SJCRH30 (cell line): Measurements from ENCODE around the gene TOM1L2. TPM values are rescaled to one million over a fixed set of nuclear protein-coding genes. Genes with fewer than 3 reads are reported as not detected.
"Not testable (repeated sequence)": the region's sequence is repeated elsewhere in the genome, so short reads cannot be mapped to it uniquely, and the experiment has no call there.

Experiments
- DNase-seq, 2 experiments: peaks; one replicate each; pipeline ENCODE4 v3.0.0-alpha.2; 2015 to 2020
- H3K27ac ChIP-seq: fragments of 250-450 bp; sonication (Bioruptor Pico); 2 replicates; pipeline ENCODE4 v1.5.1; 2020; ENCODE audit warnings: mild to moderate bottlenecking, moderate library complexity
- H3K27me3 ChIP-seq: fragments of 250-450 bp; sonication (Bioruptor Pico); 2 replicates; pipeline ENCODE4 v1.5.1; 2020; ENCODE audit warnings: mild to moderate bottlenecking, moderate library complexity
- H3K36me3 ChIP-seq: fragments of 250-450 bp; sonication (Bioruptor Pico); 2 replicates; pipeline ENCODE4 v1.5.1; 2020; ENCODE audit warnings: mild to moderate bottlenecking, moderate library complexity
- H3K4me1 ChIP-seq: fragments of 250-450 bp; sonication (Bioruptor Pico); 2 replicates; pipeline ENCODE4 v1.5.1; 2020; ENCODE audit warnings: mild to moderate bottlenecking, moderate library complexity
- H3K4me3 ChIP-seq: fragments of 250-450 bp; sonication (Bioruptor Pico); 2 replicates; pipeline ENCODE4 v1.5.1; 2020; ENCODE audit warnings: mild to moderate bottlenecking, moderate library complexity
- H3K9me3 ChIP-seq: fragments of 250-450 bp; sonication (Bioruptor Pico); replicated peaks from 2 replicates; pipeline ENCODE4 v1.5.1; 2020; ENCODE audit warnings: mild to moderate bottlenecking, moderate library complexity
- total RNA-seq: library from RNA; depleted of rRNA; stranded (reverse); fragments of >200 nt; shearing (Covaris generic); gene quantifications from 2 replicates; pipeline ENCODE4 v1.2.3, GENCODE V29; 2014

Gene TOM1L2
- total RNA-seq, 1 experiment from 2014 or later: 30.0 TPM

GRCh38 chr17:17970699-17971430, 1.3 kb downstream of the TOM1L2 start:
- Histone ChIP-seq H3K27me3 (no peaks in the 10 kb centered on the region), H3K4me1 (peaks cover 5% of the 10 kb centered on the region; the same call in 1 of the 2 replicates), H3K9me3 (no peaks in the 10 kb centered on the region), H3K27ac (no peak overlapping the region), H3K36me3 (no peaks in the 10 kb centered on the region), H3K4me3 (no peak overlapping the region)
- DNase-seq: no peak

DNA sequence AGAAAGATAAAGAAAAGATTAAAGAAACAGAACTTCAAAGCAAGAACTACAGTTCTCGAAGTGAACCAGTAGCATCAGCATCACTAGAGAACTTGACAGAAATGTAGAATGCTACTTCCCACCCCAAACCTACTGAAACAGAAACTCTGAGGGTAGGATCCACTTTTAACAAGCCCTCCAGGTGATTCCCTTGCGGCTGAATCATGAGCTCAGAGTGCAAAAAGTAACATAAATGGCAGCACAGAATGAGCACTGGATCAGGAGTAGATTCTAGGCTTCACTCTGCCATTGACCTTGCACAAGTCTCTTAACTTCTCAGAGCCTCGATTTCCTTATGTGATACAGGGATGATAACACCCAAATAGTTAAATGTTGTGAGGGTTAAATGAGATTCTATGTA, 5.8 kb downstream of the TOM1L2 start:
- H3K36me3 ChIP-seq: no peaks in the 10 kb centered on the region
- H3K4me1 ChIP-seq: peaks cover 2% of the 10 kb centered on the region; the same call in 1 of the 2 replicates
- no peak for DNase-seq
- H3K9me3 ChIP-seq: no peaks in the 10 kb centered on the region
- H3K27me3 ChIP-seq: no peaks in the 10 kb centered on the region
- H3K4me3 ChIP-seq: no peak overlapping the region
- no peak overlapping the region for H3K27ac ChIP-seq

- no peak for DNase-seq
- Histone ChIP-seq H3K36me3 (no peaks in the 10 kb centered on the region), H3K27me3 (no peaks in the 10 kb centered on the region), H3K4me3 (no peak overlapping the region), H3K27ac (no peak overlapping the region), H3K4me1 (no peaks in the 10 kb centered on the region), H3K9me3 (no peaks in the 10 kb centered on the region)
Measured at GRCh38 chr17:17965152-17965721, 7.0 kb downstream of the TOM1L2 start.

DNA sequence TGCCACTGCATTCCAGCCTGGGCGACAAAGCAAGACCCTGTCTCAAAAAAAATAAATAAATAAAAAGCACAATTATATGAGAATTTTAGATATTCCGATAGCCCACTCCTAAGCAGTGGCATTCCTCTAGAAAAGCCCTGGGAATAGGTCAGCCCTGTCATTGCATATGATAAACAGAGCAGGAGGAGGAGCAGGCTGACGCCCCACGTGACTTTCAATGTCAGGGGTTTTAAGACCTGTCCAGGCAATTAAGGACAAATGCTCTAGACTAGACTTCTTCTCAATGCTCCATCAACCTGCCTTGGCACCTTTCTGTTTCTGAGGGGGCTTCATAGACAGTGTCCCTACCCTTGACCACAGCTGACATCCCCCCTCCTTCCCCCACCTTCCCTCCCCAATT, 7.5 kb downstream of the TOM1L2 start:
- DNase-seq: no peak
- H3K4me3 ChIP-seq: no peak overlapping the region
- H3K27me3 ChIP-seq: no peaks in the 10 kb centered on the region
- H3K36me3 ChIP-seq: no peaks in the 10 kb centered on the region
- peaks cover 2% of the 10 kb centered on the region; the same call in 1 of the 2 replicates for H3K4me1 ChIP-seq
- H3K27ac ChIP-seq: no peak overlapping the region
- no peaks in the 10 kb centered on the region for H3K9me3 ChIP-seq

- Histone ChIP-seq H3K4me1 (peaks cover 10% of the 10 kb centered on the region), H3K36me3 (no peaks in the 10 kb centered on the region), H3K9me3 (no peaks in the 10 kb centered on the region), H3K4me3 (no peak overlapping the region), H3K27me3 (no peaks in the 10 kb centered on the region), H3K27ac (no peak overlapping the region)
- DNase-seq: no peak
Measured at GRCh38 chr17:17963694-17964436, 8.3 kb downstream of the TOM1L2 start.

GRCh38 chr17:17963066-17963465, 9.1 kb downstream of the TOM1L2 start:
- DNase-seq: no peak
- H3K27ac ChIP-seq: no peak overlapping the region
- H3K4me1 ChIP-seq: peaks cover 18% of the 10 kb centered on the region
- H3K27me3 ChIP-seq: no peaks in the 10 kb centered on the region
- no peaks in the 10 kb centered on the region for H3K36me3 ChIP-seq
- H3K4me3 ChIP-seq: no peak overlapping the region
- H3K9me3 ChIP-seq: no peaks in the 10 kb centered on the region

- no peaks in the 10 kb centered on the region for H3K27me3 ChIP-seq
- H3K36me3 ChIP-seq: no peaks in the 10 kb centered on the region
- no peak for DNase-seq
- no peak overlapping the region for H3K27ac ChIP-seq
- no peak overlapping the region for H3K4me3 ChIP-seq
- H3K4me1 ChIP-seq: peaks cover 23% of the 10 kb centered on the region
- no peaks in the 10 kb centered on the region for H3K9me3 ChIP-seq
Measured at GRCh38 chr17:17960500-17961030, 11.6 kb downstream of the TOM1L2 start.

- peak in 1 of 2 experiments; percentile 66 for DNase-seq
- Histone ChIP-seq H3K36me3 (no peaks in the 10 kb centered on the region), H3K4me1 (peaks cover 23% of the 10 kb centered on the region), H3K27me3 (no peaks in the 10 kb centered on the region), H3K27ac (no peak overlapping the region; the same call in 1 of the 2 replicates), H3K9me3 (no peaks in the 10 kb centered on the region), H3K4me3 (peak overlapping the region; percentile 30)
Measured at GRCh38 chr17:17959520-17960361, 12.5 kb downstream of the TOM1L2 start.

GRCh38 chr17:17958982-17959381, 13.2 kb downstream of the TOM1L2 start:
- H3K4me1 ChIP-seq: peaks cover 23% of the 10 kb centered on the region
- H3K27ac ChIP-seq: no peak overlapping the region
- no peaks in the 10 kb centered on the region for H3K27me3 ChIP-seq
- no peaks in the 10 kb centered on the region for H3K9me3 ChIP-seq
- H3K36me3 ChIP-seq: no peaks in the 10 kb centered on the region
- H3K4me3 ChIP-seq: peak overlapping the region; percentile 30; the same call in 1 of the 2 replicates
- no peak for DNase-seq

DNA sequence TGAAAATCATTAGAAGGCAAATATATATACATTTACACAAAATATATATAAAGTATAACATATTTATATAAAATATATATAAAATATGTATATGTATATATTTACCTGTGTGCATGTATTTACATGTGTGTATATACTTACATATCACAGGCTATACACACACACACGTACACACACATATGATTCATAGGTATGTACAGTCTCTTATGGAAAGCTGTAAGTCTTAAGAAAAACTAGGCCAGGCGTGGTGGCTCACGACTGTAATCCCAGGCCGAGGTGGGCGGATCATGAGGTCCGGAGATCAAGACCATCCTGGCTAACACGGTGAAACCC, 14.7 kb downstream of the TOM1L2 start:
- H3K9me3 ChIP-seq: no peaks in the 10 kb centered on the region
- no peaks in the 10 kb centered on the region for H3K27me3 ChIP-seq
- H3K4me1 ChIP-seq: peaks cover 23% of the 10 kb centered on the region
- H3K27ac ChIP-seq: no peak overlapping the region
- DNase-seq: no peak
- no peak overlapping the region for H3K4me3 ChIP-seq
- no peaks in the 10 kb centered on the region for H3K36me3 ChIP-seq

GRCh38 chr17:17955790-17956341, 16.3 kb downstream of the TOM1L2 start:
- H3K9me3 ChIP-seq, H3K27me3 ChIP-seq, DNase-seq, H3K27ac ChIP-seq, H3K4me3 ChIP-seq, H3K36me3 ChIP-seq: not testable (repeated sequence)
- H3K4me1 ChIP-seq: peaks cover 23% of the 10 kb centered on the region

DNA sequence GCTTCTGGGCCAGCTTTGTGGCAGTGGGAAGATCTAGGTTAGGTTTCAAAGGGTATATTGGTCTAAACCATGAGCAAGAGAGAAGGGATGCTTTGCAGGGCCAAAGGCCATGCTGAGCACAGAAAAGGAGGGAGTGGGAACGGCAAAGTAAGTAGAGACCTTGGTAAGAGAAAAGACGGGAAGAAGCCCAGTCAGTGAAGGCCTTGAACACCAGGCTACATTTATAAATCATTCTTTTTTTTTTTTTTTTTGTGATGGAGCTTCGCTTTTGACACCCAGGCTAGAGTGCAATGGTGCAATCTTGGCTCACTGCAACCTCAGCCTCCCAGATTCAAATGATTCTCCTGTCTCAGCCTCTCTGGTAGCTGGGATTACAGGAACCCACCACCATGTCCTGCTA, 18.1 kb downstream of the TOM1L2 start:
- Histone ChIP-seq H3K4me1 (peaks cover 16% of the 10 kb centered on the region), H3K27ac (no peak overlapping the region), H3K27me3 (no peaks in the 10 kb centered on the region), H3K9me3 (no peaks in the 10 kb centered on the region), H3K36me3 (no peaks in the 10 kb centered on the region), H3K4me3 (no peak overlapping the region)
- no peak for DNase-seq

- no peak overlapping the region for H3K27ac ChIP-seq
- peaks cover 2% of the 10 kb centered on the region for H3K4me1 ChIP-seq
- no peaks in the 10 kb centered on the region for H3K27me3 ChIP-seq
- H3K36me3 ChIP-seq: no peaks in the 10 kb centered on the region
- no peak for DNase-seq
- H3K9me3 ChIP-seq: no peaks in the 10 kb centered on the region
- no peak overlapping the region for H3K4me3 ChIP-seq
Measured at GRCh38 chr17:17952691-17953090, 19.5 kb downstream of the TOM1L2 start.

DNA sequence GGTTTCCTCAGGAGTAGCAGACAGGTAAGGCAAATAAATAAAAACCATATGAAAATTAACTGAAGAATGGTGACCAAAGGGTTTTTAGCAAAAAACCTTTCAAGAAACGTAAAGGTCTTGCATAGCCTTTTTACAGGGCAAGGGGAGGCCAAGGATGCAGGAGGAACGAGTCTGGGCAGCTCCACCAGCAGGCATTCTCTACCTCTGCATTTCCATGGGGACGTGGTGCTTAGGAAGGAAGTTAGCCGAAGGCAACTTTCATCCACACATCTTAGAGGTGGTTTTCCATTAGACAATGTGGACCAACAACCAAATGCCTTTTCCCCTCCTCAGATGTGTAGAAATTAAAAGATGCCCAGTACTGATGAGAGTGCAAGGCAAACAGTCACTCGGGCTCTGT, 20.7 kb downstream of the TOM1L2 start:
- Histone ChIP-seq H3K4me3 (no peak overlapping the region), H3K9me3 (no peaks in the 10 kb centered on the region), H3K4me1 (no peaks in the 10 kb centered on the region), H3K36me3 (no peaks in the 10 kb centered on the region), H3K27me3 (no peaks in the 10 kb centered on the region), H3K27ac (no peak overlapping the region)
- DNase-seq: no peak
